Lower leg skin (tissue), 3 donors: ENCODE data around the gene AADAT.

ENCODE experiments used
- POLR2A ChIP-seq, 2 donors: fragments of 450-650 bp; IDR thresholded peaks; one replicate each; pipeline ENCODE4 v1.6.1; 2016 to 2017; ENCODE audit warnings: antibody characterized with exemption in 2 of 2, mild to moderate bottlenecking in 1 of 2, moderate library complexity in 1 of 2
- TF ChIP-seq, protein P1 (sequence below), 3 donors: fragments of 450-650 bp; IDR thresholded peaks; one replicate each; pipeline ENCODE4 v1.5.1; 2016; ENCODE audit warnings: antibody characterized with exemption in 3 of 3, mild to moderate bottlenecking in 3 of 3, moderate library complexity in 2 of 3

GRCh38 chr4:170109586-170110284 is 20.0 kb upstream of the AADAT start:
- TF ChIP-seq, protein P1, sequence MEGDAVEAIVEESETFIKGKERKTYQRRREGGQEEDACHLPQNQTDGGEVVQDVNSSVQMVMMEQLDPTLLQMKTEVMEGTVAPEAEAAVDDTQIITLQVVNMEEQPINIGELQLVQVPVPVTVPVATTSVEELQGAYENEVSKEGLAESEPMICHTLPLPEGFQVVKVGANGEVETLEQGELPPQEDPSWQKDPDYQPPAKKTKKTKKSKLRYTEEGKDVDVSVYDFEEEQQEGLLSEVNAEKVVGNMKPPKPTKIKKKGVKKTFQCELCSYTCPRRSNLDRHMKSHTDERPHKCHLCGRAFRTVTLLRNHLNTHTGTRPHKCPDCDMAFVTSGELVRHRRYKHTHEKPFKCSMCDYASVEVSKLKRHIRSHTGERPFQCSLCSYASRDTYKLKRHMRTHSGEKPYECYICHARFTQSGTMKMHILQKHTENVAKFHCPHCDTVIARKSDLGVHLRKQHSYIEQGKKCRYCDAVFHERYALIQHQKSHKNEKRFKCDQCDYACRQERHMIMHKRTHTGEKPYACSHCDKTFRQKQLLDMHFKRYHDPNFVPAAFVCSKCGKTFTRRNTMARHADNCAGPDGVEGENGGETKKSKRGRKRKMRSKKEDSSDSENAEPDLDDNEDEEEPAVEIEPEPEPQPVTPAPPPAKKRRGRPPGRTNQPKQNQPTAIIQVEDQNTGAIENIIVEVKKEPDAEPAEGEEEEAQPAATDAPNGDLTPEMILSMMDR (IDR thresholded peaks at IDR 0.05): no peak
- no peak for TF ChIP-seq POLR2A (IDR thresholded peaks at IDR 0.05)
